ENCODE measurements around the gene CACNA1S.

Gene CACNA1S

DNA sequence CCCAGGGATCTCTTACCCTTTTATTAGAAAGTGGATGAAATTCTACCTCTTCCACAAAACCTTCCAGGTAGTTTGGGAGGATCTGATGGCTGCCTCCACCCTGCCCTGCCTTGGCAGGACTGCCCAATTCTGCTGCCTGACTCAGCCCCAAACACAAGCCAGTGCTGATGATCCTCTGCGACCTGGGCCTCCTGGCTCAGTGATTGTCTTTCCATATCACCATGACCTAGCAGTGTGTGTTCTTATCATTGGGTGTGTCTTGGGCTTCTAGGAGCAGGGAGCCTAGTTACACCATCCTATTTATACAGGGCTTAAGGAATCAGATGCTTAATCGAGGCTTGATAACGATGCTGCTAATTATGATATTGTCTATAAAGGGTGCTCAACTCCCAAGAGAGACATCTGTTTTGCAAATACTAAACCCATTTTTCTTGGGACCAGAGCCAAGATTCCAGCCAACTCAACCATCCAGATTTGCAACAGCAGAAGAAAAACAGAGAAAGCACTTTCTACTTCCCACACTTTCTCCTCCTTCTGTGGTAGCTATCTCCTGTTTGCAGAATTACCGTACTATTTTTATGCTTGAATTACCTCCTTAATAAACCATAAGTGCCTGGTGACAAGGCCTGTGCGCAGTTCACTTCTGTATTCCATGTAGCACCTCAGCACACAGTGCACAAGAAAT lies 52.2 kb downstream of the CACNA1S start:
- DNase-seq, result no peak

DNA sequence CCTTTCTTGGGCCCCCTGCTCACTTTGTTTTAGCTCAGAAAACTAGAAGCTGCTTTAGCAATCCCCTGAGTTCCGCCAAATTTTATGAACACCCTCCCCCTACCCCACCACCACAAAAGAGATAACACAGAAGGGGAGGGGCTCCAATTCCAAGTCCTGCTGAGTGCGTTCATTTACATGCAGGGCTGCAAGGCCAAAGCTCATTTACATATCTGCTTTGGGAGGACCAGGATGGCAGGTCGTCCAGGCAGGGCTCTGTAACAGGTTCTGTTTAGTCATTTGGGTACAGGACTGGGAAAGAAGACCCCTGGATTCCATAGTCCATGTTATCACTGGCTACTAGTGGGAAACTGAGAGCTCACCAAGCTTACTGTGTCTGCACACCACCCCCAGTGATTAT lies 52.8 kb downstream of the CACNA1S start:
- no peak for DNase-seq

DNA sequence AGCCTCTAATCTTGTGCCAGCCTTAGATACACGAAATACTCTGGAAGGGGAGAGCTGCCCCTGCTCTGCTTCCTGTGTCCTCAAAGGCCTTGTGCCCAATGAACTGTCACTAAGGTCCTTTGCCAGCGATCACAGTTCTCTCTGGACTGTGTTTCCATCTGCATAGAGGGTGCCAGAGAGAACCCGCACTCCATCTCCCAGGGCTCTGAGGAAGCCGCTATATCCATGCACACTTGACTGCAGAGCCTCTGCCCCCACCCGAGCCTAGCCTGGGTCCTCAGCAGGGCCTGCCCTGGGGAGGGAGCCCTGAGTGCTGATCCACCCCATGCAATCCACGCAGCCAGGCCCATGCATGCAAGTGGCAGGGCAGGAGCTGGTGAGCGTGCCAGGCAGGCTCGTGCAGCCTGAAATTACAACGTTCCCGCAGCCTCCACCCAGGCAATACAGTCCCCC lies 58.1 kb downstream of the CACNA1S start:
- peak; percentile 41 for DNase-seq

DNA sequence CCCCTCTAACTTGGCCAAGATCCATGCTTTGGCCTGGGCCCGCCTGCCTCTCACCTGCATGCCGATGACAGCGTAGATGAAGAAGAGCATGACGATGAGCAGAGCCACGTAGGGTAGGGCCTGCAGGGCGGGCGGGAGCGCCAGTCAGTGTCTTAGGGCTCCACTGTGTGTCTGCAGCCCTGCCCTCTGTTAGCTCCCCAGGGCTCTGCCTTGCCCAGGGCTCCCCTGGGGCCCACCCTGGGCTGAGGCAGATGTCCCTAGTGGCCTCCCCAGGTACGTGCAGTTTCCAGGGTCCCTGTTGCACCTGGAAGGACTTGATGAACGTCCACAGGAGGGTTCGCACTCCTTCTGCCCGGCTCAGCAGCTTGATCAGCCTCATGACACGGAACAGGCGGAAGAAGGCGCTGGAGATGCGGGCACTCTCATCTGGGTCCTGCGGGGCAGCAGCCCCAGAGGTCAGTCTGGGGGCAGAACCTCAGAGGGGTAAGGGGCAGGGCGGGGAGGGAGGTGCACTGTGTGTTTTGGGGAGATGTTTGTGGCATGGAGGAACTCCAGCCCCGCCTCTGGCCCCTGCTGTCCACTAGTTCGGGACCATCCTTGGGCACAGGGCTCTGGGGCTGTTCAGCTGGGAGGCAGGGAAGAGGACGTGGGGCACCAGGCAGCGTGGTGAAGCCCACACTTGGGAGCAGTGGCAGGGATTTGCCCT lies 58.9 kb downstream of the CACNA1S start:
- no peak for DNase-seq

DNA sequence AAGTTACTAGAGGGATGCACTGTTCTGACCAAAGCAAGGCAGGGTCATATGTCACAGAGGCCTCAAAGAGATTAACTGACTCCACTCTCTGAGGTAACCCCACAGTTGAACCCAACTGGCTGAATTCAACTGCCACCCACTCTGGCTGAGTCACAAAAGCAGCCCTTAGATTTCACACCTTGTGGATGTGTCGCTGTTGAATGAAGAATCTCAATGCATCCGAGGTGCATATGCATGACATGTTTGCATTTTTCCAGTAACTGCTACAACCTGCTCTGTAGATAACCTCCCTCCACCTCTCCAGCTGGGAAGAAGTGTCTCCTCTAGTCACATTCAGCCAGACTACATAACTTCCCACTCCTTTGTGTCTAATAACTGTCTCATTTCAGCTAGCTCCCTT lies 60.8 kb downstream of the CACNA1S start:
- DNase-seq, result no peak

DNA sequence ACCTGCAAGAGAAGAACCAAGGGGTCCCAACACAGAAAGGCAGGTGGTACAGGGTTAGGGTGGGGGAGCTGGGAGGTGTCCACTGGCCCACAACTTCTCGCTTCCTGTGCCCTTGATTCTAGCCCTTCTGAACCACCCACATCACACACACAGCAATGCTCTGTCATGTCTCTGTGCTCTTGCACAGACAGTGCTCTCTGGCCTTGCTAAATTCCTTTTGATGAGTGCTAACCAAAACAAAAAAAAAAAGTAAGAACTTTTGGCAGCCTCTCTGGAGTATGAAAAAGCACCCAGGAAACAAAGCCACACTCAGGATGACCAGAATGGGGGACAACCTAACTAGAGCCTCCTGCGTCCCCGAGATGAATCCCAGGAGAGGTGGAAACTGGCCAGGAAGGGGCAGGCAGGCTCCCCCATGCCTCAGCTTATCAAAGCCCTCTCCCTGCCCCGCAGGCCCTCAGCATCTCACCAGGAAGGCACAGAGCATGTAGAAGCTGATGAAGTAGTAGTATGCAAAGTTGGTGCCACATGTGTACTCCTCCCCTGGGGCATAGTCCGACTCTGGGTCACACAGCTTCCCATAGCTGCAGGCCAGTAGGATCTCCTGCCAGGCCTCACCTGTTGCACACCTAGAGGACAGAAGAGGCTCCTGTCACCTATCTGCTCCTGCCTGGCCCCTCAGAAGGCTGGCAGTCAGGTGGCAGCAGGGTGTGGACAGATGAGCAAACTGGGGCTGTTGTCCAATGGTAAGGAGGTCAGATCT lies 61.5 kb downstream of the CACNA1S start:
- no peak for DNase-seq

DNA sequence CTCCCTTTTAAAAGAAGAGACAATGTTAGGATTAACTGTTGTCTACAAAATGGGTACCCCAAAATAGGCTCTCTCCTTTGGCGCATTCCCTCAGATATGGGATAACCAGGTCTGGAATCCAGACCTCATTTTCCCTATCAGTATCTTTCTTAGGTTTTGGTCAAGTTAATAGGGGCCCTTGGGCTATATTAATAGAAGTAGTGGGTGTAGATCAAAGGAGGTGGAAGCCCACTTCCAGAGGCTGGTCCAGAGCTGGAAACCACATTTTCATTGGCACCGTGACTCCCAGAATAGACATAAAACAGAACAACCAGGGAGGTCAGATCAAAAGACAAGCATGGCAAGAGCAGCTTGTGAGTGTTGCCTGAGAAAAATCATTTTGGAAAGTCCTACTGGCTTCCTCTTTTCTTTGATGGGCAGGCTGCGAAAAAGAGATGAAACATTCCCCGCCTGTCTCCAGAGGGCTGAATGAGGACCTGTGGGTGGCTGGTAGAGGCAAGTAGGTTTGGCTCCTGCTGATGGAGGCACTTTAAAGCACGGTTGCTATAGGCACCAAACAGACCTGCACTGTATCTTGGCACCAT lies 62.9 kb downstream of the CACNA1S start:
- no peak for DNase-seq

DNA sequence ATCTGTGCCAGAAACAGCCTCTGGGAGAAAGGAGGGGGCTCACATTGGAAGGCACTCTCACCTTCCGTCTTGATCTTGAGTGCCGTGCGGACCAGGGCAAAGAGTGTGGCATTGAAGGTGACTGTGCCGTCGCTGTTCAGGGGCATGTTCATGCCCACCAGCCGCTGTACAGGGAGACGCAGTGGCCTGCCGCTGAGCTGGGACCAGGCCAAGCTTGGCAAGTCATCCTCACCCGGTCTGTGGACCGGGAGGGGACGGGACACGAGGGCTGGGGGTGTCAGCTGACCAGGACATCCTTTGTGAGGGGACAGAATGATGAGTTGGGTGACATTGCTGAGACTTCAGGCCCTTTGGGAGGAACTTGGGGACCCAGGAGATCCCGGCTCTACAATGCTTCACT lies 63.7 kb downstream of the CACNA1S start:
- DNase-seq, result no peak

DNA sequence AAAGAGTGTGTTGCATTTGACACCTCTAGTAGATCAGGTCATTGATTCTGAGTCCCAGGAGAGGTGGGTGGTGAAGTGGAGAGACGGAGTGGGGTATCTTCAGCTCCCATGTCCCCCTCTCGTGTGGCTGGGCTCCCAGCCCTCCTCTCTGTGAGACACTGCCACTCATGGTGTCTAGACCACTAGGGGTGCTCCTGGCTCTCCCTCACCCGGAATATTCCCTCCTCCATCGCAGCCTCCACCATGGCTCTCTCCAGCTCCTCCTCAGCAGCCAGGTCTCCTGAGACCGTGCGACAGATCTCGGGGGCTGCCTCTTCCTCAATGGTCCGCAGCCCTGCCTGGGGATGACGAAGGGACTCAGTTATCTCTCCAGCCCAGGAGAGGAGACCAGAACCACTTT lies 68.1 kb downstream of the CACNA1S start:
- DNase-seq, result no peak

DNA sequence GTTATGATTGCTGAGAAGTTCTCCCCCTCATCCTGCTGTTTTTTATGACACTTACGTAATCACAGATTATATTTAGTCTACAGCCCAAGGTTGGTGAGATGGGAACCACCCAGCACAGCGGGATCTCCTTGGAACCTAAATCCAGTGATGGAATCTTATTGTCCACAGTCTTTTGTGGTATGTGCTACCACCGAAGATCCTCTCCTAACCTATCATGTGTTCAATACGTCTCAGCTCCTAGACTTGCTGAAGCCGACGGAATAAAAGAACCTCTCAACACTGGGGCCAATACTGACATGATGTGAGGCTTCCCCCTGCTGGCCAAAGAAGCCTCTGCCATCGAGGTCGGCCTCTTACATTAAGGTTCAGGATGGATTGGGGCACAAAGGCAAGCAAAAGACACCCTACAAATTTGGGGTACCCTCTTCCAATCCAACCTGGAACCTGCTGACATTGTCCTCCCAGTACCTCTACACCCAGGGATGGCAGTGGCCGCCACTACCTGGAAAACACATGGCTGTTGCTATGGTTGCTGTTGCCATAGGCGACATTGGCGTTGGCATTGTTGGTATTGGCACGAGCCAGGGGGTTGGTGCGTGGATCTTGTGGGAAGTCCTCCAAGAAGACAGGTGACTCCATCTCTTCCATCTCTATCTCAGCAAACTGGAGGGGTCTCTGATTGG lies 69.3 kb downstream of the CACNA1S start:
- DNase-seq, result peak; percentile 71

DNA sequence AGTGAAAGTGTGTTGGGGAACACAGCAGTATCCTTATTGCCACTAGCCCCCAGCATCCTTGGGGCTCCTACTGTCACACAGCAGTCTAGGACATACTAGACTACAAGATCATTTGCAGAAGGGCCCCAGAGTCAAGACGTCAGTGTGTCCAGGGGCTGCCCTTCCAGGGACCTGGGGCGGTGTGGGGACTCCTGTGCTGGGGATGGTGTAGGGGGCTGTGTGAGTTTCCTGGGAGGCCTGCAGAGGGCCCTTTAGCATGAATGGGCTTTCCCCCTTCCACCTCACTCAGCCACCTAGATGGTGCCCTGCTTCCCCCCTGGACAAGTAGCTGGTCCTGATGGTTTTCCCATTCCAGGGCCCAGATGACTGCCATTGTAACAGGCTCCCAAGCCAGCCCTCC lies 71.2 kb downstream of the CACNA1S start:
- DNase-seq, result no peak

DNA sequence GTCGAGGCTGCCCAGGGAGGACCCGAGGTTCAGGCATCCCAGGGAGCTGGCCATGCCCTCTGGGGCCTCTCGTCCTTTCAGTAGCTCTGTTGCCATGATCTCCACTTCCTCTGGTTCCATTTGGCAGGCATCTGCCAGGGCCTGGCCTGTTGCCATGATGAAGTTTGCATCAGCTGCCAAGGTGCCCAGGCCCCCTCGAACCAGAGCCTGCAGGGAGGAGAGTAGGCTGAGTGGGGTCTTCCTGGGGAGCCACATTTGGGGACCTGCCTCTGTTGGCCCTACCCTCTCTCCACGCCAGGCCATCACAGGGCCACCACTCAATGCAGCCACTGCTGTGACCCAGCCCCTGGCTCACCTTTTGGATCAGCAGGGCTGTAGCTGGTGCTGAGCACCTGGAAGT lies 72.3 kb downstream of the CACNA1S start:
- DNase-seq, result no peak

DNA sequence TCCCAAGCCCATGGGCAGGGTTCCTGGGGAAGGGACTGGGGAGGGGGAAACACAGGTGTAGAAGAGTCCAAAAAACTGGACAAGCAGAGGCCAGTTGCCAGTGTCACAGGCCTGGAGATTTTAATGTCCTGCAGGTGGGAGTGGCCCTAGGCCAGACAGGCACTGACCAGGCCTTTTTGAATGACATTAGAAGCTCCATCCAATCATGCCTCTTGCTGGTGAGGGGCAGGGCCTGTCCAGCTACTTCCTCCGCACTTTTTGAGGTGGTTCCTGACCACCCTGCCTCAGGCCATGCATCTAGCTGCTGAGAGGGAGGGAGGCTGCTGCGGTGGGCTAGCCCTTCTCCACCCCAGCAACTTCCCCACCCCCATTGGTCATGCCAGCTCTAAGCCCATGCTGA lies 72.8 kb downstream of the CACNA1S start:
- no peak for DNase-seq

DNA sequence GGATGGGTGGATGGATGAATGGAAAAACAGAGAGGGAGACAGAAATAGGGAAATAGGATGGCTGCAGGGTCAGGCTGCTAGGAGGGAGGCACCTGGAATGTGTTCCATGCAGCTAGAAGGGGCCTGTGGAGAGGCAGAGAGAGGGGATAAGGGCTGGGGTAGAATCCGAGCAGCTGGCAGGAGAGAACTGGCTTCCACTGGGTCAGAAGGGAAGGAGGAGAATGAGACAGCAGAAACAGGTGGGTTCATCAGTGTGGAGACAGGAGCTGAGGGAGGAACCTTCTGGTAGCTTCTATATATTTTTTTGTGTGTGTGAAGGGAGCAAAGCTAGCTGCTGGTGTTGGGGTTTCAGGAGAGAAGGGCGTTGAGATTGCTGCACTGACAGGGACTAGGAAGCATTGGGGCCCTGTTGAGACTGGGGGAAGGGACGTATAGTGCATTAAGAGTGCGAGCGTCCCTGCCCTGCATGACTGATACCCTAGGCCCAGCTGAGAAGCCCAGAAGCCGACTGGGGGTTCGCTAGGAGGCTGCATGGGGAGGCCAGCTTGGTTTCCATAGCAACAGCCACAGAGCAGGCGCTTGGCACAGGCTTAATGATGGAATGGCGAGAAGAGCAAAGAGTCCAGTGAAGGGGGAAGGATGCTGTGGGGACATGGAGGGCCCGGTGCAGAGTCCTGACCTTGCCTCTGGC lies 73.9 kb downstream of the CACNA1S start:
- no peak for DNase-seq

DNA sequence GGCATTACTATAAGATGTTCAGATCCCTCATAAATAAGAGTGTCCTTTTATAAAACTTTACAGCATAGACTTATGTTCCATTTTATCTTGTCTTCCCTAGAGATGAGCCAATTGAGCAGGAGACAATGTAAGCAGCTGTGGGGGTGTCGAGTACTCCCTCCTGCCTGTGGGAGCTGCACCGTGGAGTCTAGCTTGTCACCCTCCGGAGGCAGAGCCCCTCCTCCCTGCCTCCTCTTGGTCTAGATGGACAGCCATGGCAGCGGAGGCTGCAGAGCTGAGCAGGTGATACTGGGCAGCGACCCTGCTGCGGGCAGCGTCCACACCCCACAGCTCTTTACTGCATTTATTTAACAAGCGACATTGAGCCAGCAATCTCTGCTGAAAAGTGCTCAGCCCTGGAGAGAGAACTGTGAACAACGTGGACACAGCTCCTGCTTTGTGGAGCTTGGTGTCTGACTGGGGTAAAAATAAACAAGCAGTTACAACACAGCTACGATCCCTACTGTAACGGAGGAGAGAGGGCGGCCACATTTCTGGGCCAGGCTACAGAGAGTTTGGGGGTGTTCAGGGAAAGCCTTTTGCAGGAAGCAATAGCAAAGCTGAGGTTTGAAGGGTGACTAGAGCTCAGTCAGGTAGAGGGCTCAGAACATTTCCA lies 75.9 kb downstream of the CACNA1S start:
- no peak for DNase-seq

DNA sequence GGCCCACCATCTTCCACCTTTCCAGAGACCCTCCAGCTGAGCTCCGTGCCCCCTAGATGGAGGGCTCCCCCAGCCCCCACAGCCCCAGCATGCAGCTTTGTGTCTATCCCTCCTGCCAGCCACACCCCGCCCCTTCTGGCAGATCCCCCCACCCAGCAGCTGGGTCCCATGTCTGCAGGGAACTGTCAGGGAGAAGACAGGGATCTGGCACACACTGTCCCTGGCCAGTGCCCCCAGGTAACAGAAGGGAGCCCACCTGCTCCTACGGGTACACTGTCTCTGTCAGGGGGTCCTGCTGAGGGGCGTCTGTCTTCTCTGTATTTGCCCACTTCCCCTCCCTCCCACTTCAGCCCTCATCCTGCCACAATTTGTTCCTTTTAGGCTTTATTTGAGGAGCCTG lies 77.6 kb downstream of the CACNA1S start:
- DNase-seq, result no peak

DNA sequence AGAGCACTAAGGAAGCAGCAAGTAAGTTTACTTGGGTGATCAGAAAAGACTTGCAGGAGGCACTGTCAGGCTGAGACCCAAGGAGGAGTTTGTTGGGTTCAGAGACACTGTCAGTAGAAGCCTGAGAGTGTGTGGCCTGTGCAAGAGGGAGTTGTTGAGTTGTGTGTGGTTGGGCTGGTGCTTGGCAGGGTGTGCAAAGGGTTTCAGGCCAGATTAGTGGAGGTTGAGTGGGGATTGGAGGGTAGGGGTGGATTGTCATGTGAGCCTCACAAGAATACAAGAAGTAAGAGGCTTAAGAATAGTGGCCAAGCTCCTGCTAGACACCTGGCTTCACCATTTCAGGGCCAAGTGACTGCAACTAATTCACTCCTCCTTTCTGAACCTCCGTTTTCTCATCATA lies 79.8 kb downstream of the CACNA1S start:
- no peak for DNase-seq

DNA sequence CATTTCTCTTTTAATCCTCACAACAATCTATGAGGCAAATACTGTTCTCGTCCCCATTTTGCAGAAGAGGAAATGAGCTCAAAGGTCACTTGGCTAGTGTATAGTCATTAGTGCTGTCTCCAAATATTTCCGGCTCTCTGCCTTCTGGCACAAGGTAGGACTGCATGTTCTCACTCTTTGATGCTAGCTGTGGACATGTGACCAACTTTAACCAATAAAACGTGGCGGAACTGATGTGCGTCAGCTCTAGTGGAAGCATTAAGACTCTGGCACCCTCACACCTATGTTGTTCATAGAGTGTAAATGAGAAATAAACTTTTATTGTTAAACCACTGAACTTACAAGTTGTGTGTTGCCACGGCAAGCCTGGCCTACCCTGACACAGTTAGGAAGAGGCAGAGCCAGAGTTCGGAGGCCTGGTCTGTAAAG lies 83.8 kb downstream of the CACNA1S start:
- DNase-seq, result no peak

DNA sequence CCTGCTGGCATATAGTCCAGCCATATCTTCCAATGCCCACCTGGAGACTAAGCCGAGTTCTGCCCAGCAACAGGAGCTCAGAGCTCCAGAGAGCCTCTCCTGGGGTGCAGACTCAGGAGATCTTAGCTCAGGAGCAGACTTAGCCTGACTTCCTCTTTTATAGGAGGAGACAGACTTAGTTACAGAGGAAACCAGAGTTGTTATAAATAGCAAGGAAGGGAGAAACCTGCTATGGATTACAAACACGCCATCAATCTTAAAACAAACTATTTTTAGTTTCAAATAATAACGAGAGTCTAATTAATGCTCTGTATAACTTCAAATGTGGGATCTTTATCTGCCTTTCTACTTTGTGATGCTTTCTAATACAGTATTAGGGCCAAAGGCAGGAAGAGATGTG lies 85.4 kb downstream of the CACNA1S start:
- DNase-seq, result no peak

DNA sequence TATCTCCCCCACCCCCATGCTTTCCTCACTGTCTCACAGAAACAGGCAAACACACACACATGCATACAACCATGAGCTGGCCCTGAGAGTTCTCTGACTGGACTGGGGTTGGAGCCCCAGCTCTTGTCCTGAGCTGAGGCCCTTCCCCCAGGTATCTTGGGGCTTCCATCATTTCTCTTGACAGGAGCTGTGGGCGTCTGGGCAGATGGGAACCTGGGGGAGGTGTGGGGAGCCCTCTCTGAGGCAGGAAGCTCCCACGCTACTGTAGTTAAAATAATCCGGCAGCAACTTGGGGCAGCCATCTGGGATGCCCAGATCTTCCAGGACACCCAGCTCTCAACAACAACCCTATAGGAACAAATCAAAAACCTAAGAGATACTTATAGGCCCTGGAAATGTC lies 86.0 kb downstream of the CACNA1S start:
- DNase-seq, result no peak

DNA sequence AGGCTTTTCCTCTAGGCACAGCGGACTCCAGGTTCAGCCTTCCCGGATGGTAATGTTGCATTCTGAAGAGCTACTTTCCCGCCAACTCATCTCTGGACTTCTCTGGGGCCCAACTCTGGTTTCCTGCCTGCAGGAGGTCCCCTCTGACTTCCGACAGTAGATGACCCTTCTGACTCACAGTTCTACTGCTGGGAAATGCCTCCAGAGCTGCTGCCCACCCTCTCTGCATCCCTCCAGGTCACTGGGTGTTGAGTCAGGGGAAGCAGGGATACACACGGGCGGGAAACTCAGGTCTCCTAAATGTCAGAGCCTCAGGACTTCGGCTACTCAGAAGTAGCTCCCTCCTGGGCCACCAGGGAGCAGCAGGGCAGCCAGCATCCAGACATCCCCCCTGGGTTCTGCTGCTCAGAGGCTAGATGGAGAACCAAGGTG lies 86.6 kb downstream of the CACNA1S start:
- no peak for DNase-seq

DNA sequence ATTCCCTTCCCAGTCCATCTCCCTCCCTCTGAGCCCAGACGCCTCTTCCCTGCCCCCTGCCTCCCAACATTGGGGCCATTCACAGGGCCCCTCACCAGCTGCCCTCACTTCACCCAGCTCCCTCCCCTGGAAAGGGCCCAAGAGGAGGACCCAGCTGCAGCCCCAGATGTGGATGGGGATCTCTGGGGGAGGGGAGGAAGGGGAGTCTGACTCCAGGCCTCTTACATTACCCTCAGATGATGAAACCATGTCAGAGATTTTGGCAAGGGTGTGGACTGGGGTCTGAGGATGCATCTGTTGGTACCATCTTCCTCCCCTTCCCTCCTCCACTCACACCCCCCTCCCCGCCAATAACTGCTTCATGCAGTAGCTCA lies 87.6 kb downstream of the CACNA1S start:
- DNase-seq, result no peak
